ENCODE measurements around the gene XPNPEP2. TPM values are rescaled to one million over a fixed set of nuclear protein-coding genes. Genes with fewer than 3 reads are reported as not detected.

Gene XPNPEP2
- total and polyA plus RNA-seq, 11 donors: 0.19 to 2.1 (median 0.55) TPM

DNA sequence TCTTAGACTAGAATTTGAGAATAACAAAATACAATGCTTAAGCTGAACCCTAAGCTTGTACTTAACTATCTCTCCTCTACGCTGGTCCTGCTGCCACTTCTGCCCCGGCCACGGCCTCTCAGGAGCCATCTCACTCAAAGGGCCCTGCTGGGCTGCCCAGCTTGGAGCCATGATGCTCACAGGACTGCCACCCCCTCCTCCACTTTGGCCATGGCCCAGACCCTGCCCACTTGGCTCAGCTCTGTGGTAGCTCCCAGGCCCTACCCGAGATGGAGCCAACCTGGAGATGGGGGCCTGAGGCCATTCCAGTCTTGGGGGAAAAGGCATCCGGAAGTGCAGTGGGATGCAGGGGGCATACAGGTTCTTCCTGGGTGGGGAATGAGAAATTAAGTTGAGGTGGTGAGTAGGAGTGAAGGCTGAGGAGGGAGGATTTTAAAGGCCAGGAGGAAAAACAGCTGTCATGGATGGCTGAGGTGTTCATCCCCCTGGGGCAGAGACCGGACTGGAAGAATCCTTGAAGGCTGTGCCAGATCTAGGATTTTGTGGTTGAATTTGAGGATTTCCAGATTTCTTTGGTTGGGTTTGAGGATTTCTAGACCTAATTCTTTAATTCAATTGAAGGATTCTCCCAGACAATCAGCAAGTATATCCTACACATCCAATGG is 41.8 kb downstream of the XPNPEP2 start:
- intact Hi-C loops (cut with DNase I): no loop called here
- no peak for DNase-seq
- peak in 1 of 4 donors; percentile 12 for ATAC-seq
- 81 to 92% (median 85%) methylated on average over 6 of the region's 6 CpGs for WGBS, 4 donors
- peak overlapping the region in 8 of 12 donors; percentile 5 to 64 (median 34) for H3K4me3 ChIP-seq
- peak overlapping the region in 2 of 12 donors; percentile 26 to 87 for H3K27ac ChIP-seq
- TF ChIP-seq CTCF (IDR thresholded peaks at IDR 0.05) (no peak), POLR2A (IDR thresholded peaks at IDR 0.05) (no peak)
- H3K9me3 ChIP-seq: no peaks in the 10 kb centered on the region
- peaks cover 0 to 42% (median 0%) of the 10 kb centered on the region in 12 donors for H3K4me1 ChIP-seq
- no peaks in the 10 kb centered on the region for H3K36me3 ChIP-seq
- no peaks in the 10 kb centered on the region for H3K27me3 ChIP-seq

GRCh38 chrX:129781134-129781672 is 42.4 kb downstream of the XPNPEP2 start:
- Histone ChIP-seq H3K4me3 (peak overlapping the region in 7 of 12 donors; percentile 5 to 64 (median 32)), H3K27ac (peak overlapping the region in 2 of 12 donors; percentile 26 to 87), H3K36me3 (no peaks in the 10 kb centered on the region), H3K4me1 (peaks cover 0 to 48% (median 0%) of the 10 kb centered on the region in 12 donors), H3K27me3 (no peaks in the 10 kb centered on the region), H3K9me3 (no peaks in the 10 kb centered on the region)
- WGBS, 4 donors: 64 to 82% (median 74%) methylated on average over 7 to 8 of the region's 8 CpGs
- intact Hi-C loops (cut with DNase I): no loop called here
- peak in 4 of 5 donors; percentile 19 to 71 (median 43) for DNase-seq
- TF ChIP-seq CTCF (IDR thresholded peaks at IDR 0.05): no peak
- TF ChIP-seq POLR2A (IDR thresholded peaks at IDR 0.05): no peak
- peak in 3 of 4 donors; percentile 35 to 71 (median 52) for ATAC-seq

DNA sequence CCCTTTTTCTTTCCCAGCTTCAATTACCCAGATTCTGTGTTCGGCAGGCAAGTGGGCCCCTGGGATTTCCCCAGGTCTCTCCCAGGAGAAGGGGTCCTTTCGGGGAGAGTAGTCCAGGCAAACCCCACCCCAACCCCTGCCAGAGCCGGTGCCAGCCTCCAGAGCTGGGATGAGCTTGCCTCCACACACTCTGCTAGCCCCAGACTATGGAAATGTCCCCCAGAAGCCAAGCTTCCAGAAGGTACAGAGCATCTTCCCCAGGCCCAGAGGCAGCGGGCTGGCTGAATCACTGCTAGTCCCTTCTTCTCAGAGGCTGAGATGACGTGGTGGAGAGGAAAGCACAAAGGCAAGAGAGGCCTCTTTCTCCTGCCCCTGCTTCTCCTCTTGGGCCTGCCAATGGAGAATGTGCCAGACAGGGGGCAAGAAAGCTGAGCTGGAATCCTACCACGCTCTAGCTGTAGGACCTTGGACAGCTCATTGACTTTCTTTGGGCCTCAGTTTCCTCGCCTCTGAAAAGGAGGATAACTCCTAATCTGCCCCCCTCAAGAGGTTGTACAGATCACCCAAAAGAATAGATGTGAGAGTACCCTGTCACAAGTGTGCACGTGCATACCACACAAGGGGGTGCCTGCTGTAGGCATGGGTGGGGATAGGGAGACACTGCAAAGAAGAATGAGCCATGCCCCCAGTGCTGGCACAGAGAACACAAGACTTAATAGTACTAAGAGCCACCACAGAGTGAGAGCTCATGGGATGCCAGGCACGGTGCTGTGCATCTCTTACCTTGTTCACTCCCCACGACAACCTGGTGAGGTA is 43.1 kb downstream of the XPNPEP2 start:
- H3K27me3 ChIP-seq: no peaks in the 10 kb centered on the region
- DNase-seq: no peak
- intact Hi-C loops (cut with DNase I): no loop called here
- peak overlapping the region in 2 of 12 donors; percentile 7 to 64 for H3K4me3 ChIP-seq
- H3K4me1 ChIP-seq: peaks cover 0 to 44% (median 0%) of the 10 kb centered on the region in 12 donors
- H3K36me3 ChIP-seq: no peaks in the 10 kb centered on the region
- no peak for TF ChIP-seq CTCF (IDR thresholded peaks at IDR 0.05)
- TF ChIP-seq POLR2A (IDR thresholded peaks at IDR 0.05): no peak
- WGBS, 4 donors: 72 to 92% (median 83%) methylated on average over 8 to 10 of the region's 10 CpGs
- peak overlapping the region in 1 of 12 donors; percentile 87 for H3K27ac ChIP-seq
- H3K9me3 ChIP-seq: no peaks in the 10 kb centered on the region
- ATAC-seq: no peak

GRCh38 chrX:129782706-129783105 is 43.9 kb downstream of the XPNPEP2 start:
- no peaks in the 10 kb centered on the region for H3K9me3 ChIP-seq
- ATAC-seq (no peak), DNase-seq (no peak)
- TF ChIP-seq CTCF (IDR thresholded peaks at IDR 0.05) (no peak), POLR2A (IDR thresholded peaks at IDR 0.05) (no peak)
- no peaks in the 10 kb centered on the region for H3K36me3 ChIP-seq
- H3K4me3 ChIP-seq: peak overlapping the region in 1 of 12 donors; percentile 64
- no peaks in the 10 kb centered on the region for H3K27me3 ChIP-seq
- intact Hi-C loops (cut with DNase I): no loop called here
- peak overlapping the region in 1 of 12 donors; percentile 87 for H3K27ac ChIP-seq
- WGBS, 4 donors: 75 to 82% (median 80%) methylated on average over 4 of the region's 4 CpGs
- peaks cover 0 to 36% (median 0%) of the 10 kb centered on the region in 12 donors for H3K4me1 ChIP-seq

Data from heart left ventricle (tissue), 16 donors.